GM10847 (cell line): ENCODE results near the gene OTP.
A peak's percentile ranks its signal among the peaks of the same experiment; 100 is the strongest.

ENCODE experiments used
- POLR2A ChIP-seq: IDR thresholded peaks from 2 replicates; pipeline ENCODE4 v1.6.1; 2011; ENCODE audit not compliant: insufficient read length; ENCODE audit errors: extremely low read depth

OTP gene

GRCh38 chr5:77633207-77633675 lies 5.3 kb downstream of the OTP start:
- no peak for TF ChIP-seq POLR2A

GRCh38 chr5:77632526-77633206 lies 5.8 kb downstream of the OTP start:
- TF ChIP-seq POLR2A, result no peak

GRCh38 chr5:77630114-77630680 lies 8.3 kb downstream of the OTP start:
- peak; percentile 37 for TF ChIP-seq POLR2A

- no peak for TF ChIP-seq POLR2A
Measured at GRCh38 chr5:77629509-77630113, 8.9 kb downstream of the OTP start.

GRCh38 chr5:77628840-77629508 lies 9.5 kb downstream of the OTP start:
- no peak for TF ChIP-seq POLR2A

DNA sequence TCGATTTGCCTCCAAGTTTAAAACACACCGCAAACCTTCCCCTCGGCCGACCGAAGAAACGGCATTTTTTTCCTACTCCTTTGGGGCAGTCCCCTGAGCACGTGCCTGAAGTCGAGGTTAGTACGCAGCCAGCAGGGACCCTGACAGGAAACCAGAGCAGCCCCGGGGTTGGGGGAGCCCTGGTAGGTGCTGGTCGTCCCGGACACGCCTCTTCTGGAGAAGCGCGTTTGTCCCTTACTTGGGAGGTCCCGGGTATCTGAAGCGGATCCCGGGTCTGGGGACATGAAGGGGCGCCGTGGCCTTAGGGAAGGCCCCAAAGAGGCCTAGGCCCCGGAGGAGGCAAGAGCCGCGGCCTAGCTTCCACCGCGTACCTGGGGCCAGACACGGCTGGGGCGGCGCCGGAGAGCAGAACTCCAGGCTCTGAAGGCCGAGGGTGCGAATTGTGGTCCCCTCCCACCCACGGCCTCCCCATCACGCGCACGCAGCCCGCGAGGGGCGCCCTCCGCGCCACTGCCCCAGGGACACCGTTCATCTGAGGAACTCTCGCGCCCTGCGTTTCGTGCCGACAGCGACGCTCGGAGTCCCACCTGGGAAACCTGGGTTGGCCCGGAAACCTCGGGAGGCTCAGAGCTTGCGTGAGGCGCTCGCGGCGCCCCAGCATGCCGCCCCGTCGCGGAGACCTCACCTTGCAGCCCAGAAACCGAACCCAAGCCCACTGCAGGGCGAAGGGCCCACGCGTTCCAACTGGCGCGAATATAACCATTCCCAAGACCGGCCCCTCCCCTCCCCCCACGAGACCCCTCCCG lies 10.4 kb downstream of the OTP start:
- TF ChIP-seq POLR2A, result no peak

DNA sequence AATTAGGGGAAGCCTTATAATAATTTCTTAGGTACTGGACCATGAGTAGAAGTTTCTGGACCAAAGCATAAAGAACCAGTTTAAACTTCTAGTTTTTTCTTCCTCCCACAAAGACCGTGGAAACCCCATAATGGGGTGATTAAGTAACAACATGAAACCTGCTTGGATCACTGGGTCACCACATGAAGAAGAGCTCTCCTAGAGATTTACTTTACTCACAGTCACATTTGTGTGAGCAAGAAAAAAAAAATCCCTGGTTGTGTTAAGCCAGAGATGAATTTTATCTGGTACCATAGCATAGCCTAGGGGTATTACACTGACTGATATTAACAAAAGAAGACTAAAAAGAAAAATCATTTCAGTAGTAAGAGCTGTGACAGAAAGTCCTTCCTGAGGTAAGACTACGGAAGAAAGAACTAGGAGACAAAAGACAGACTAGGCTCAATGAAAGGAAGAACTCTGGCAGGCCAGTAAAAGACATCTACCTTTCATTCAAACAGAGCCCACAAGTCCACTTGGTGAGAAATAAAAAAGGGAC lies 15.2 kb downstream of the OTP start:
- no peak for TF ChIP-seq POLR2A

DNA sequence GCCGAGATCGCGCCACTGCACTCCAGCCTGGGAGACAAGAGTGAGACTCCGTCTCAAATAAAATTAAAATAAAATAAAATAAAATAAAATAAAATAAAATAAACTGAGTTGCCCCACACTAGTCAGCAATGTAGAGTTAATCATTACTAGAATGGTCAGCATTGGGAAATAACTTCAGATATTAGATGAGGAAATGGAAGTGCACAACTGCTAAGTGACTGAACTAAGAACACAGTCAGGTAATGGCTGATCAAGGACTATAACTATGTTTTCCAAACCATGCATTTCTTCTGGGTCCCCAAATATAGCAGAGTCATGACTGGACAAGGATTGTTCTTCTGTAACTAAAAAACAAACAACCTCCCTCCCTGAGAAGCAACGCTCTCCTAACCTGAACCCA lies 17.1 kb downstream of the OTP start:
- no peak for TF ChIP-seq POLR2A

- no peak for TF ChIP-seq POLR2A
Measured at GRCh38 chr5:77620405-77620804, 18.1 kb downstream of the OTP start.

DNA sequence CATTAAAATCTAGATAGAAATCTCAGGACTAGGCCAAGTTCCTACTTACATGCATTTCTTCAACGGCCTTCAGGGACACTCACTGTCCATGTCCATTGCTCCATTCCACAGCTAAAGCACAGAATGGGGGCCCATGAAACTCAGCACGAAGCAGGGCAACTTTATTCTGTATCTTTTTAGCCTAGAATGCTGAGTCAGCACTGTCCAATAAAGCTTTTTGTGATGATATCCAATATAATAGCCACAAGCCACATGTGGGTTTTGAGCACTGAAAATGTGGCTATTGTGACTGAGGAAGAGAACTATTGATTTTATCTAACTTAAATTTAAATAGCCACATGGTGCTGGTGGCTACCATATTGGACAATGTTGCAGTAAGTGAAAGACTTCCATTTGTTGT lies 21.6 kb downstream of the OTP start:
- no peak for TF ChIP-seq POLR2A

- TF ChIP-seq POLR2A, result no peak
Measured at GRCh38 chr5:77607324-77607723, 31.2 kb downstream of the OTP start.

- no peak for TF ChIP-seq POLR2A
Measured at GRCh38 chr5:77606279-77606678, 32.2 kb downstream of the OTP start.

- TF ChIP-seq POLR2A, result no peak
Measured at GRCh38 chr5:77599679-77600078, 38.8 kb downstream of the OTP start.

GRCh38 chr5:77590347-77590746 lies 48.2 kb downstream of the OTP start:
- no peak for TF ChIP-seq POLR2A

GRCh38 chr5:77588175-77588574 lies 50.3 kb downstream of the OTP start:
- TF ChIP-seq POLR2A, result no peak
